ENCODE data around the gene CHRNA4. TPM values are rescaled to one million over a fixed set of nuclear protein-coding genes. Genes with fewer than 3 reads are reported as not detected.

Gene CHRNA4
- total RNA-seq, 1 experiment from 2014 or later, result 0.11 TPM

- CTCF ChIA-PET, result interaction anchor here (1.1 kb wide), 1 partner anchor 94 kb away, joined by 3 read pairs; no protein-coding TSS in a partner anchor
- POLR2A ChIA-PET, result no interaction called here
- no peak overlapping the region for H3K4me3 ChIP-seq (ENCODE audit: low read depth, low read length)
- no peaks in the 10 kb centered on the region for H3K4me1 Mint-ChIP-seq (ENCODE audit: low read depth, unreplicated experiment)
- no peaks in the 10 kb centered on the region for H3K9me3 Mint-ChIP-seq (ENCODE audit: unreplicated experiment)
- DNase-seq, result no peak
- no peak for TF ChIP-seq CTCF (IDR thresholded peaks at IDR 0.05; ENCODE audit: insufficient read depth in 1 of 2, low read depth in 1 of 2, low read length in 1 of 2, severe bottlenecking in 1 of 2, unreplicated experiment in 1 of 2)
- H3K4me3 Mint-ChIP-seq (ENCODE audit: unreplicated experiment), result no peak overlapping the region
- H3K36me3 Mint-ChIP-seq (ENCODE audit: insufficient read depth, unreplicated experiment), result no peaks in the 10 kb centered on the region
- no peaks in the 10 kb centered on the region for H3K9me3 ChIP-seq
- H3K36me3 ChIP-seq (ENCODE audit: control insufficient read depth, insufficient read depth, low read length), result no peaks in the 10 kb centered on the region
- intact Hi-C loops (cut with micrococcal nuclease; ENCODE audit: unreplicated experiment), result no loop called here
- H3K27ac Mint-ChIP-seq (ENCODE audit: unreplicated experiment), result no peak overlapping the region
- H3K4me1 ChIP-seq, result no peaks in the 10 kb centered on the region
- BruUV-seq (replicated peaks), result no TSS peak
- peaks cover 30% of the 10 kb centered on the region for H3K27me3 Mint-ChIP-seq (ENCODE audit: insufficient read depth, unreplicated experiment)
- H3K27me3 ChIP-seq (replicated peaks; ENCODE audit: control insufficient read depth, insufficient read depth, low read length), result peaks cover 5% of the 10 kb centered on the region
Observed at GRCh38 chr20:63403403-63404105, 42.4 kb upstream of the CHRNA4 start.

GRCh38 chr20:63402860-63403220 is 41.7 kb upstream of the CHRNA4 start:
- Histone ChIP-seq H3K36me3 (ENCODE audit: control insufficient read depth, insufficient read depth, low read length) (no peaks in the 10 kb centered on the region), H3K4me1 (no peaks in the 10 kb centered on the region), H3K4me3 (ENCODE audit: low read depth, low read length) (no peak overlapping the region), H3K27me3 (replicated peaks; ENCODE audit: control insufficient read depth, insufficient read depth, low read length) (peaks cover 5% of the 10 kb centered on the region), H3K9me3 (no peaks in the 10 kb centered on the region)
- no peaks in the 10 kb centered on the region for H3K4me1 Mint-ChIP-seq (ENCODE audit: low read depth, unreplicated experiment)
- ChIA-PET POLR2A (no interaction called here), CTCF (interaction anchor here (1.1 kb wide), 1 partner anchor 94 kb away, joined by 3 read pairs; no protein-coding TSS in a partner anchor)
- H3K27ac Mint-ChIP-seq (ENCODE audit: unreplicated experiment), result no peak overlapping the region
- no peak overlapping the region for H3K4me3 Mint-ChIP-seq (ENCODE audit: unreplicated experiment)
- no peak for TF ChIP-seq CTCF (IDR thresholded peaks at IDR 0.05; ENCODE audit: insufficient read depth in 1 of 2, low read depth in 1 of 2, low read length in 1 of 2, severe bottlenecking in 1 of 2, unreplicated experiment in 1 of 2)
- intact Hi-C loops (cut with micrococcal nuclease; ENCODE audit: unreplicated experiment), result no loop called here
- DNase-seq, result no peak
- H3K36me3 Mint-ChIP-seq (ENCODE audit: insufficient read depth, unreplicated experiment), result no peaks in the 10 kb centered on the region
- BruUV-seq (replicated peaks), result no TSS peak
- H3K27me3 Mint-ChIP-seq (ENCODE audit: insufficient read depth, unreplicated experiment), result peaks cover 35% of the 10 kb centered on the region
- H3K9me3 Mint-ChIP-seq (ENCODE audit: unreplicated experiment), result no peaks in the 10 kb centered on the region

DNA sequence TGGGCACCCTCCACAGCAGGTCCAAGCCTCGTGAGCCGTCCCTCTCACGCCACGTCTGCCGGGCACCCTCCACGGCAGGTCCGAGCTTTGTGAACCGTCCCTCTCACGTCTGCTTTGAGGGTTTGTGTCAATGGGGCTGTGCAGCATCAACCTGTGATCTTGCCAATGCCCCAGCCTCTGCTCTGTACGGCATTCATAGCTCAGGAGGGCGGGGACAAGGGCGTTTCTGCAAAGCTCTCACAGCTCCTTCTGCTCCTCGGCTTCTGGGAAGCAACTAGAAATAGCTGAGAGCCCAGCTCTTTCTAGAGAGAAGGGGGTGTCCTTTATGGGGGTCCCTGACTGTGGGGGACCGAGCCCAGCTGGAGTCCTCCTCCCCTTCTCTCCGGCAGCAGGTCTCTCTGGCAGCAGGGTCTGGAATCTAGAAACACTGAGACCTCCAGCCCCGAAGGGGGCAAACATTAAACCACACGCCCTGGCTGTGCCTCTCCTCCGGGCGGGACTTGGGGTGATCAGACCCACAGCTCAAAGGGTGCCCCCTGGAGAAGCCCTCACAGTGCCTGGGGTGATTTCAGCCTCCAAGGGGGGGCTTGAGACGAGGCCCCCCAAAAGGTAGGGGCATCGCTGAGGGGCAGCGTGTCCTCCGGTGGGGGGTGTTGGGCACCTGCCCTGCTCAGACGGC is 41.2 kb upstream of the CHRNA4 start:
- Mint-ChIP-seq H3K9me3 (ENCODE audit: unreplicated experiment) (no peaks in the 10 kb centered on the region), H3K27me3 (ENCODE audit: insufficient read depth, unreplicated experiment) (peaks cover 38% of the 10 kb centered on the region), H3K36me3 (ENCODE audit: insufficient read depth, unreplicated experiment) (no peaks in the 10 kb centered on the region), H3K4me3 (ENCODE audit: unreplicated experiment) (no peak overlapping the region), H3K4me1 (ENCODE audit: low read depth, unreplicated experiment) (no peaks in the 10 kb centered on the region), H3K27ac (ENCODE audit: unreplicated experiment) (no peak overlapping the region)
- Histone ChIP-seq H3K4me1 (no peaks in the 10 kb centered on the region), H3K4me3 (ENCODE audit: low read depth, low read length) (no peak overlapping the region), H3K9me3 (no peaks in the 10 kb centered on the region), H3K27me3 (replicated peaks; ENCODE audit: control insufficient read depth, insufficient read depth, low read length) (peaks cover 5% of the 10 kb centered on the region), H3K36me3 (ENCODE audit: control insufficient read depth, insufficient read depth, low read length) (no peaks in the 10 kb centered on the region)
- POLR2A ChIA-PET, result no interaction called here
- DNase-seq, result no peak
- no TSS peak for BruUV-seq (replicated peaks)
- CTCF ChIA-PET, result interaction anchor here (0.9 to 1.1 kb wide), 2 partner anchors 21 to 93 kb away, joined by 3 read pairs; no protein-coding TSS in a partner anchor
- no peak for TF ChIP-seq CTCF (IDR thresholded peaks at IDR 0.05; ENCODE audit: insufficient read depth in 1 of 2, low read depth in 1 of 2, low read length in 1 of 2, severe bottlenecking in 1 of 2, unreplicated experiment in 1 of 2)
- intact Hi-C loops (cut with micrococcal nuclease; ENCODE audit: unreplicated experiment), result no loop called here
